Keratinocyte (primary cell): ENCODE data around the gene ZFP42. TPM values are rescaled to one million over a fixed set of nuclear protein-coding genes. Genes with fewer than 3 reads are reported as not detected.

Experiments used
- DNase-seq: peaks from one replicate; pipeline ENCODE4 v3.0.0-alpha.2; 2011; ENCODE audit warnings: low read depth, missing footprints, low spot score
- FAIRE-seq: peaks from 2 replicates; lab custom pipeline; 2011; peaks lifted over from hg19 to GRCh38; lab: Jason Lieb, UNC
- H2AFZ ChIP-seq: 2 replicates; pipeline ENCODE4 v1.6.0; 2012; ENCODE audit warnings: low read length, control low read depth, inconsistent platforms; ENCODE audit not compliant: control insufficient read depth
- H3K27ac ChIP-seq: 2 replicates; pipeline ENCODE4 v1.5.1; 2011; ENCODE audit warnings: low read length; ENCODE audit not compliant: control insufficient read depth, insufficient read depth
- H3K27me3 ChIP-seq: 3 replicates; pipeline ENCODE4 v1.6.0; 2011; ENCODE audit warnings: low read length; ENCODE audit not compliant: control insufficient read depth, insufficient read depth; ENCODE audit errors: extremely low read depth
- H3K36me3 ChIP-seq, 2 experiments: 2 replicates in 1 of 2; 3 replicates in 1 of 2; pipeline ENCODE4 v1.5.1; 2011; ENCODE audit warnings: low read length in 2 of 2, mild to moderate bottlenecking in 1 of 2; ENCODE audit not compliant: control insufficient read depth in 2 of 2, insufficient read depth in 2 of 2; ENCODE audit errors: extremely low read depth in 1 of 2
- H3K4me1 ChIP-seq: 3 replicates; pipeline ENCODE4 v1.5.1; 2011; ENCODE audit warnings: low read length; ENCODE audit not compliant: control insufficient read depth, insufficient read depth; ENCODE audit errors: extremely low read depth
- H3K4me2 ChIP-seq: 3 replicates; pipeline ENCODE4 v1.6.0; 2011; ENCODE audit warnings: low read depth, low read length; ENCODE audit not compliant: control insufficient read depth, insufficient read depth; ENCODE audit errors: extremely low read depth
- H3K4me3 ChIP-seq, 3 experiments: fragments of 200-600 bp in 1 of 3; sonication (generic) in 1 of 3; 2 replicates in 2 of 3; 3 replicates in 1 of 3; pipeline ENCODE4 v1.5.1; 2011 to 2016; ENCODE audit warnings: low read length in 3 of 3, mild to moderate bottlenecking in 3 of 3, control low read depth in 2 of 3, inconsistent platforms in 1 of 3, low read depth in 1 of 3, mixed read lengths in 1 of 3, mixed run types in 1 of 3, moderate library complexity in 1 of 3; ENCODE audit not compliant: control insufficient read depth in 2 of 3, insufficient read depth in 2 of 3; ENCODE audit errors: extremely low read depth in 1 of 3
- H3K79me2 ChIP-seq: 2 replicates; pipeline ENCODE4 v1.6.0; 2012; ENCODE audit warnings: low read length; ENCODE audit not compliant: control insufficient read depth, insufficient read depth
- H3K9ac ChIP-seq: 3 replicates; pipeline ENCODE4 v1.6.0; 2011; ENCODE audit warnings: low read length; ENCODE audit not compliant: control insufficient read depth, insufficient read depth; ENCODE audit errors: extremely low read depth
- H3K9me1 ChIP-seq: 3 replicates; pipeline ENCODE4 v1.6.0; 2011; ENCODE audit warnings: low read length; ENCODE audit not compliant: control insufficient read depth, insufficient read depth; ENCODE audit errors: extremely low read depth
- H3K9me3 ChIP-seq: 2 replicates; pipeline ENCODE4 v1.5.1; 2012; ENCODE audit warnings: low read depth, low read length; ENCODE audit not compliant: control insufficient read depth
- H4K20me1 ChIP-seq: 3 replicates; pipeline ENCODE4 v1.6.0; 2011; ENCODE audit warnings: low read length; ENCODE audit not compliant: control insufficient read depth, insufficient read depth; ENCODE audit errors: extremely low read depth
- EZH2 ChIP-seq: IDR thresholded peaks from one replicate; pipeline ENCODE4 v1.6.1; 2012; ENCODE audit warnings: inconsistent platforms, mild to moderate bottlenecking, low read length, moderate library complexity
- dilution Hi-C: fragments of 300-500 bp; cut with MboI; formaldehyde crosslinking; loops from one replicate; pipeline ENCODE4 v1.7.0; 2020; ENCODE audit warnings: low sequenced_read_pairs; ENCODE audit not compliant: extremely low pct_ligation_motif_present
- polyA plus RNA-seq, 5 experiments: library from polyadenylated mRNA; depleted of rRNA in 3 of 5; stranded (reverse) in 3 of 5; stranded (forward) in 1 of 5; unstranded in 1 of 5; fragments of >200 nt; gene quantifications; 1 replicate in 1 of 5; 2 replicates in 3 of 5; 3 replicates in 1 of 5; pipeline versions ENCODE4 v1.2.1 to v1.2.3, GENCODE V29; 2011 to 2012; ENCODE audit warnings: missing spikeins in 2 of 5, low read depth in 1 of 5, low replicate concordance in 1 of 5
- TF ChIP-seq, protein P1 (sequence below), 3 experiments: IDR thresholded peaks in 1 of 3; conservative IDR thresholded peaks in 1 of 3; optimal IDR thresholded peaks in 1 of 3; 2 replicates in 2 of 3; 3 replicates in 1 of 3; pipeline versions ENCODE3 to v1.5.1; 2011; ENCODE audit warnings: low read length in 3 of 3, mild to moderate bottlenecking in 3 of 3, moderate library complexity in 2 of 3, control low read depth in 1 of 3, inconsistent platforms in 1 of 3; ENCODE audit not compliant: insufficient read depth in 2 of 3; ENCODE audit errors: extremely low read depth in 1 of 3

The ZFP42 gene
- polyA plus RNA-seq, 1 donor (not counting 4 experiments of a cell fraction or from before 2014, with no cell fraction given) = 3.1 TPM

DNA sequence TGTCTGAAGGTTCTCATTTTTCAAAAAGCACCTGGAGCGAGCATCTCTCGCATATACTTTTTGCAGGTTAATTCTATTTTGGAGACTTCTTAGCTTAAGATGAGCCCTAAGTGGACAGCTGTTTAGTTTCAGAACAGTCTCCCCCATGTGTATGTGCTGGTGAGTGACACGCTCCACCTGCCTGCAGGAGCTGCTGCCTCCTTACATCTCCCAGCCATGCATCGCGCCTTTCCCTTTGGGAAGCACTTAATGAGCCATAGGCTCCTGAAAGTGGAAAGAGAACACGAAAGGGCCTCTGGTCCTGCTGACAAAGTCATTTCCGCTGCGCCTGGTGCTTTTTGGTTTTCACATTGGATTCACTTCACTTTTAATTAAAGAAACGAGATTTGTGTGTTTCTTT, 57.7 kb downstream of the ZFP42 start:
- H3K27me3 ChIP-seq = no peaks in the 10 kb centered on the region
- H3K9me3 ChIP-seq = no peaks in the 10 kb centered on the region
- FAIRE-seq (no peak), DNase-seq (no peak)
- H3K4me3 ChIP-seq = no peak overlapping the region
- H3K4me2 ChIP-seq = no peak overlapping the region
- no peaks in the 10 kb centered on the region for H4K20me1 ChIP-seq
- dilution Hi-C loops = no loop called here
- H3K9ac ChIP-seq = no peak overlapping the region
- no peak overlapping the region for H2AFZ ChIP-seq
- H3K4me1 ChIP-seq = no peaks in the 10 kb centered on the region
- H3K79me2 ChIP-seq = no peaks in the 10 kb centered on the region
- no peaks in the 10 kb centered on the region for H3K9me1 ChIP-seq
- no peaks in the 10 kb centered on the region for H3K36me3 ChIP-seq
- TF ChIP-seq, protein P1, sequence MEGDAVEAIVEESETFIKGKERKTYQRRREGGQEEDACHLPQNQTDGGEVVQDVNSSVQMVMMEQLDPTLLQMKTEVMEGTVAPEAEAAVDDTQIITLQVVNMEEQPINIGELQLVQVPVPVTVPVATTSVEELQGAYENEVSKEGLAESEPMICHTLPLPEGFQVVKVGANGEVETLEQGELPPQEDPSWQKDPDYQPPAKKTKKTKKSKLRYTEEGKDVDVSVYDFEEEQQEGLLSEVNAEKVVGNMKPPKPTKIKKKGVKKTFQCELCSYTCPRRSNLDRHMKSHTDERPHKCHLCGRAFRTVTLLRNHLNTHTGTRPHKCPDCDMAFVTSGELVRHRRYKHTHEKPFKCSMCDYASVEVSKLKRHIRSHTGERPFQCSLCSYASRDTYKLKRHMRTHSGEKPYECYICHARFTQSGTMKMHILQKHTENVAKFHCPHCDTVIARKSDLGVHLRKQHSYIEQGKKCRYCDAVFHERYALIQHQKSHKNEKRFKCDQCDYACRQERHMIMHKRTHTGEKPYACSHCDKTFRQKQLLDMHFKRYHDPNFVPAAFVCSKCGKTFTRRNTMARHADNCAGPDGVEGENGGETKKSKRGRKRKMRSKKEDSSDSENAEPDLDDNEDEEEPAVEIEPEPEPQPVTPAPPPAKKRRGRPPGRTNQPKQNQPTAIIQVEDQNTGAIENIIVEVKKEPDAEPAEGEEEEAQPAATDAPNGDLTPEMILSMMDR (optimal IDR thresholded peaks at IDR 0.05 in 1 of 3, IDR thresholded peaks at IDR 0.05 in 1 of 3, conservative IDR thresholded peaks at IDR 0.05 in 1 of 3; ENCODE audit: extremely low read depth in 1 of 3, insufficient read depth in 2 of 3, low read length in 3 of 3) = no peak
- TF ChIP-seq EZH2 = no peak
- no peak overlapping the region for H3K27ac ChIP-seq

Other genes starting within 250 kb of the ZFP42 start
- 46.9 to 52.5 TPM (median 50.5 TPM) in 3 replicates for gene TRIML2, start 113.8 kb downstream of the ZFP42 start, polyA plus RNA-seq
- not detected in 3 replicates for gene TRIML1, start 143.7 kb downstream of the ZFP42 start, polyA plus RNA-seq